ENCODE data around the gene ZNF189. TPM values are rescaled to one million over a fixed set of nuclear protein-coding genes. Genes with fewer than 3 reads are reported as not detected.

ZNF189 gene
- total and polyA plus RNA-seq, 8 donors: 11.3 to 29.1 (median 19.3) TPM

- 97 to 98% methylated on average over 2 of the region's 2 CpGs for WGBS, 2 donors
- Histone ChIP-seq H3K36me3 (no peaks in the 10 kb centered on the region), H3K4me3 (no peak overlapping the region), H3K9me3 (no peaks in the 10 kb centered on the region), H3K4me1 (peaks cover 9 to 22% (median 13%) of the 10 kb centered on the region in 3 donors), H3K27me3 (no peaks in the 10 kb centered on the region), H3K27ac (no peak overlapping the region)
- intact Hi-C loops (cut with DNase I): no loop called here
- no peak for TF ChIP-seq CTCF (IDR thresholded peaks at IDR 0.05)
- ATAC-seq (no peak), FAIRE-seq (no peak), DNase-seq (no peak)
Measured at GRCh38 chr9:101369286-101369685, 29.4 kb upstream of the ZNF189 start.

- intact Hi-C loops (cut with DNase I): no loop called here
- H3K4me3 ChIP-seq: no peak overlapping the region
- no peak for TF ChIP-seq CTCF (IDR thresholded peaks at IDR 0.05)
- no peaks in the 10 kb centered on the region for H3K9me3 ChIP-seq
- no peak for ATAC-seq
- DNase-seq: no peak
- no peak for FAIRE-seq
- no peaks in the 10 kb centered on the region for H3K27me3 ChIP-seq
- no peaks in the 10 kb centered on the region for H3K36me3 ChIP-seq
- 75 to 80% methylated on average over 2 of the region's 2 CpGs for WGBS, 2 donors
- H3K27ac ChIP-seq: no peak overlapping the region
- H3K4me1 ChIP-seq: peaks cover 9 to 22% (median 13%) of the 10 kb centered on the region in 3 donors
Measured at GRCh38 chr9:101369884-101370531, 28.6 kb upstream of the ZNF189 start.

GRCh38 chr9:101371813-101372212 lies 26.8 kb upstream of the ZNF189 start:
- 91 to 93% methylated on average over 3 of the region's 3 CpGs for WGBS, 2 donors
- no peaks in the 10 kb centered on the region for H3K36me3 ChIP-seq
- FAIRE-seq (no peak), ATAC-seq (no peak), DNase-seq (no peak)
- TF ChIP-seq CTCF (IDR thresholded peaks at IDR 0.05): no peak
- H3K9me3 ChIP-seq: no peaks in the 10 kb centered on the region
- no peak overlapping the region for H3K27ac ChIP-seq
- intact Hi-C loops (cut with DNase I): no loop called here
- no peaks in the 10 kb centered on the region for H3K27me3 ChIP-seq
- peaks cover 0 to 6% (median under 1%) of the 10 kb centered on the region in 3 donors for H3K4me1 ChIP-seq
- no peak overlapping the region for H3K4me3 ChIP-seq

- 70 to 78% methylated on average over 2 of the region's 2 CpGs for WGBS, 2 donors
- Histone ChIP-seq H3K27me3 (no peaks in the 10 kb centered on the region), H3K4me1 (no peaks in the 10 kb centered on the region), H3K4me3 (no peak overlapping the region), H3K36me3 (no peaks in the 10 kb centered on the region), H3K27ac (no peak overlapping the region), H3K9me3 (no peaks in the 10 kb centered on the region)
- FAIRE-seq (no peak), ATAC-seq (no peak), DNase-seq (no peak)
- TF ChIP-seq CTCF (IDR thresholded peaks at IDR 0.05): no peak
- intact Hi-C loops (cut with DNase I): no loop called here
Measured at GRCh38 chr9:101372327-101373118, 26.1 kb upstream of the ZNF189 start.

GRCh38 chr9:101375546-101375945 lies 23.1 kb upstream of the ZNF189 start:
- ATAC-seq (no peak), DNase-seq (no peak), FAIRE-seq (no peak)
- Histone ChIP-seq H3K36me3 (no peaks in the 10 kb centered on the region), H3K9me3 (no peaks in the 10 kb centered on the region), H3K27ac (no peak overlapping the region), H3K27me3 (no peaks in the 10 kb centered on the region), H3K4me3 (no peak overlapping the region), H3K4me1 (no peaks in the 10 kb centered on the region)
- TF ChIP-seq CTCF (IDR thresholded peaks at IDR 0.05): no peak
- intact Hi-C loops (cut with DNase I): no loop called here
- WGBS, 2 donors: 90 to 91% methylated on average over 12 of the region's 12 CpGs
